ENCODE results near the gene PANK3. TPM values are rescaled to one million over a fixed set of nuclear protein-coding genes. Genes with fewer than 3 reads are reported as not detected.
A peak's percentile ranks its signal among the peaks of the same experiment; 100 is the strongest.

PANK3 gene
- total and polyA plus RNA-seq, 10 of the 15 experiments (the other 5 are each of a cell fraction or from before 2014, with no cell fraction given), result 4.7 to 43.7 (median 23.9) TPM

DNA sequence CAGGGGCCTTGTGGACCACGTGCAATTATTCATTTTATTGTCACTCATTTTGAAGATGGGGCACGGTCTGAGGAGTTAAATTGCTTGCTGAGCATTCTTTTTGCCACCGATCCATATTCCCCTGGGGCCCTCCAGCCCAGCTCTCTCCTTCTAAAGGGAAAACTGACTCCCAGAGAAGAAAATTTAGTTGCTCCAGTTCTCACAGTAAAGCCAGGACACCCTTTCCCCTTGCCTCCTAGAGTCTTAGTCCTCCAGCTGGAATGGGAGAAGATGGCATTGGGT is 1.0 kb upstream of the PANK3 start:
- CTCF ChIA-PET, result no interaction called here
- in situ Hi-C loops (cut with MboI), result no loop called here
- Histone ChIP-seq H3K4me1 (ENCODE audit: control insufficient read depth, insufficient read depth, low read length) (peaks cover 24% of the 10 kb centered on the region), H3K9ac (ENCODE audit: control insufficient read depth, insufficient read depth, low read length) (peak overlapping the region; percentile 85), H2AFZ (ENCODE audit: control insufficient read depth, low read depth, low read length) (peak overlapping the region; percentile 95), H3K9me3 (replicated peaks; ENCODE audit: control insufficient read depth, insufficient read depth, low read length) (peaks cover 2% of the 10 kb centered on the region; the same call in 2 of the 3 replicates), H3K4me3 (peak overlapping the region; percentile 52), H3K27ac (ENCODE audit: control insufficient read depth, insufficient read depth) (peak overlapping the region; percentile 98), H4K20me1 (ENCODE audit: control insufficient read depth, insufficient read depth) (no peaks in the 10 kb centered on the region), H3K79me2 (ENCODE audit: control insufficient read depth, insufficient read depth, low read length) (peaks cover 39% of the 10 kb centered on the region), H3K27me3 (replicated peaks in 1 of 2; ENCODE audit: control insufficient read depth in 2 of 2, insufficient read depth in 2 of 2, low read length in 1 of 2) (no peaks in the 10 kb centered on the region), H3K36me3 (ENCODE audit: control insufficient read depth in 2 of 2, insufficient read depth in 2 of 2, low read length in 1 of 2) (no peaks in the 10 kb centered on the region; a peak in 1 of 4 replicates), H3K4me2 (ENCODE audit: control insufficient read depth, insufficient read depth) (peak overlapping the region; percentile 99)
- TF ChIP-seq LARP7 (IDR thresholded peaks at IDR 0.05) (no peak), RB1 (IDR thresholded peaks at IDR 0.05; ENCODE audit: borderline replicate concordance) (no peak)
- TF ChIP-seq, protein P1, sequence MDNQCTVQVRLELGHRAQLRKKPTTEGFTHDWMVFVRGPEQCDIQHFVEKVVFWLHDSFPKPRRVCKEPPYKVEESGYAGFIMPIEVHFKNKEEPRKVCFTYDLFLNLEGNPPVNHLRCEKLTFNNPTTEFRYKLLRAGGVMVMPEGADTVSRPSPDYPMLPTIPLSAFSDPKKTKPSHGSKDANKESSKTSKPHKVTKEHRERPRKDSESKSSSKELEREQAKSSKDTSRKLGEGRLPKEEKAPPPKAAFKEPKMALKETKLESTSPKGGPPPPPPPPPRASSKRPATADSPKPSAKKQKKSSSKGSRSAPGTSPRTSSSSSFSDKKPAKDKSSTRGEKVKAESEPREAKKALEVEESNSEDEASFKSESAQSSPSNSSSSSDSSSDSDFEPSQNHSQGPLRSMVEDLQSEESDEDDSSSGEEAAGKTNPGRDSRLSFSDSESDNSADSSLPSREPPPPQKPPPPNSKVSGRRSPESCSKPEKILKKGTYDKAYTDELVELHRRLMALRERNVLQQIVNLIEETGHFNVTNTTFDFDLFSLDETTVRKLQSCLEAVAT (IDR thresholded peaks at IDR 0.05), result 0 out of 2 replicates have a peak, but pooled peaks have one; percentile 31
- RAD21 ChIA-PET (ENCODE audit: unreplicated experiment), result interaction anchor here (0.8 to 1.7 kb wide), 3 partner anchors 11 to 93 kb away, joined by 3 to 5 read pairs (median 5); no protein-coding TSS in a partner anchor
- SMC1A ChIA-PET (ENCODE audit: uncharacterized antibody, unreplicated experiment), result interaction anchor here (0.7 to 1.7 kb wide), 3 partner anchors 11 to 1788 kb away, joined by 3 to 4 read pairs (median 3); no protein-coding TSS in a partner anchor
- ATAC-seq (no peak), FAIRE-seq (no peak), DNase-seq (ENCODE audit: low read depth, low spot score) (no peak)
- BruUV-seq (replicated peaks), result TSS peak; percentile 99
- intact Hi-C loops (cut with micrococcal nuclease; ENCODE audit: unreplicated experiment), result no loop called here
- POLR2A ChIA-PET, result interaction anchor here (2.2 kb wide), 1 partner anchor 93 kb away, joined by 6 read pairs; no protein-coding TSS in a partner anchor
- 45% methylated on average over 3 of the region's 3 CpGs for WGBS (ENCODE audit: insufficient coverage, insufficient replicate concordance, low lambda C conversion rate, missing lambda C conversion rate)

DNA sequence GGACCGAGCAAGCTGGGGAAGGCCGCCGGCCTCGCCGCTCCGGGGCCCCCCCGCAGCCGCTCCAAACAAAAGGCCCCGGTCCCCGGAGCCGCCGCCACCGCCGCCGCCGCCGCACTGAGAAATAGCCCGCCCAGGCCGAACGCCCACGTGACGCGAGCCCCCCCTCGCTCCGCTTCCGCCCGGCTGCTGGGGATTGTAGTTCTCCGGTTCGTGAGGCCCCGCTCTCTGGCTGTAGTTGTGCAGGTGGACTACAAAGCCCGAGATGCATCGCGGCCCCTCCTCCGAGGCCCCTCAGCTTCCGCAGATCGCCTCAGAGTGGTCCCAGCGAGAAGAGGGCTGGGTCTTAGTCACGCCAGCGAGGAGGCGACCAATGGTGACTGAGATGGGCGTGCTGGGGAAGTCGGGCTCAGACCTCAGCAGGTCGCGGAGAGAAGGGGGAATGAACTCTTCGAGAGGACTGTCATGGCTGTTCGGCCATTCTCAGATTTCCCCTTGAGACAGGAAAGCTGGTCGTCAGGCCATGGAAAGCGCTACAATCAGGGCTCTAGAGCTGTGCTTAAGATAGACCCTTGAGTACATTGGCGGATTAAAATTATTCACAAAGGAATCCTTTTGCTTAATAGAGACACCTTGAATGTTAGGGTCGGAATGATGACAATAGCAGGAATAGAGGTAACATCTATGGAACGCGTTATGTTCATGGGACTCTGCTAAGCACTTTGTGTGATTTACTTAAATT is 489 bp upstream of the PANK3 start:
- BruUV-seq (replicated peaks), result no TSS peak
- Histone ChIP-seq H4K20me1 (ENCODE audit: control insufficient read depth, insufficient read depth) (no peaks in the 10 kb centered on the region), H3K4me2 (ENCODE audit: control insufficient read depth, insufficient read depth) (peak overlapping the region; percentile 99), H3K27ac (ENCODE audit: control insufficient read depth, insufficient read depth) (peak overlapping the region; percentile 98), H3K9me3 (replicated peaks; ENCODE audit: control insufficient read depth, insufficient read depth, low read length) (peaks cover 2% of the 10 kb centered on the region; the same call in 2 of the 3 replicates), H3K27me3 (replicated peaks in 1 of 2; ENCODE audit: control insufficient read depth in 2 of 2, insufficient read depth in 2 of 2, low read length in 1 of 2) (no peaks in the 10 kb centered on the region), H2AFZ (ENCODE audit: control insufficient read depth, low read depth, low read length) (peak overlapping the region; percentile 95), H3K79me2 (ENCODE audit: control insufficient read depth, insufficient read depth, low read length) (peaks cover 44% of the 10 kb centered on the region), H3K4me3 (peak overlapping the region; percentile 89), H3K36me3 (ENCODE audit: control insufficient read depth in 2 of 2, insufficient read depth in 2 of 2, low read length in 1 of 2) (no peaks in the 10 kb centered on the region; a peak in 1 of 4 replicates), H3K4me1 (ENCODE audit: control insufficient read depth, insufficient read depth, low read length) (peaks cover 19% of the 10 kb centered on the region), H3K9ac (ENCODE audit: control insufficient read depth, insufficient read depth, low read length) (peak overlapping the region; percentile 90)
- intact Hi-C loops (cut with micrococcal nuclease; ENCODE audit: unreplicated experiment) (loop anchor here (2.0 to 10.0 kb wide), 3 partner anchors 93 to 1057 kb away; partner anchors contain the start of genes DOCK2, RARS1 and WWC1), in situ Hi-C loops (cut with MboI) (no loop called here)
- ATAC-seq, result peak; percentile 92
- DNase-seq (ENCODE audit: low read depth, low spot score), result peak; percentile 97
- FAIRE-seq, result peak; percentile 86
- WGBS (ENCODE audit: insufficient coverage, insufficient replicate concordance, low lambda C conversion rate, missing lambda C conversion rate), result 3% methylated on average over 41 of the region's 52 CpGs
- SMC1A ChIA-PET (ENCODE audit: uncharacterized antibody, unreplicated experiment), result interaction anchor here (1.6 to 1.7 kb wide), 2 partner anchors 12 kb away, joined by 3 to 4 read pairs; no protein-coding TSS in a partner anchor
- RAD21 ChIA-PET (ENCODE audit: unreplicated experiment), result interaction anchor here (0.8 to 1.7 kb wide), 3 partner anchors 12 to 92 kb away, joined by 3 to 5 read pairs (median 5); no protein-coding TSS in a partner anchor
- POLR2A ChIA-PET, result interaction anchor here (0.5 to 2.2 kb wide), 3 partner anchors 76 to 95 kb away, joined by 3 to 6 read pairs (median 4); no protein-coding TSS in a partner anchor
- CTCF ChIA-PET, result no interaction called here
- TF ChIP-seq NFYB (IDR thresholded peaks at IDR 0.05; ENCODE audit: insufficient read depth, low read depth, low read length) (peak; percentile 70; the same call in 1 of the 2 replicates), NR2C1 (IDR thresholded peaks at IDR 0.05) (peak; percentile 70; the same call in 1 of the 2 replicates), EP300 (IDR thresholded peaks at IDR 0.05; ENCODE audit: borderline replicate concordance in 1 of 2, control insufficient read depth in 1 of 2, low read depth in 2 of 2, low read length in 2 of 2) (peak in 1 of 2 experiments; percentile 52; a peak in 1 of 4 replicates), CHD1 (IDR thresholded peaks at IDR 0.05; ENCODE audit: low read depth, low read length) (0 out of 2 replicates have a peak, but pooled peaks have one; percentile 64), SMARCA5 (IDR thresholded peaks at IDR 0.05) (peak; percentile 24; the same call in 1 of the 2 replicates), HCFC1 (IDR thresholded peaks at IDR 0.05; ENCODE audit: low read length) (peak; percentile 98), CEBPB (IDR thresholded peaks at IDR 0.05; ENCODE audit: borderline replicate concordance in 1 of 2, low read depth in 2 of 2, low read length in 2 of 2) (no peak), SP1 (IDR thresholded peaks at IDR 0.05; ENCODE audit: low read depth, low read length) (peak; percentile 77), PML (IDR thresholded peaks at IDR 0.05; ENCODE audit: low read length) (peak; percentile 96)
- TF ChIP-seq, protein P2, sequence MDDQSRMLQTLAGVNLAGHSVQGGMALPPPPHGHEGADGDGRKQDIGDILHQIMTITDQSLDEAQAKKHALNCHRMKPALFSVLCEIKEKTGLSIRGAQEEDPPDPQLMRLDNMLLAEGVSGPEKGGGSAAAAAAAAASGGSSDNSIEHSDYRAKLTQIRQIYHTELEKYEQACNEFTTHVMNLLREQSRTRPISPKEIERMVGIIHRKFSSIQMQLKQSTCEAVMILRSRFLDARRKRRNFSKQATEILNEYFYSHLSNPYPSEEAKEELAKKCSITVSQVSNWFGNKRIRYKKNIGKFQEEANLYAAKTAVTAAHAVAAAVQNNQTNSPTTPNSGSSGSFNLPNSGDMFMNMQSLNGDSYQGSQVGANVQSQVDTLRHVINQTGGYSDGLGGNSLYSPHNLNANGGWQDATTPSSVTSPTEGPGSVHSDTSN (IDR thresholded peaks at IDR 0.05; ENCODE audit: insufficient replicate concordance, low read depth, low read length), result peak; percentile 11
